C1 segment of cervical spinal cord (tissue), 14 donors: ENCODE results near the gene NES.

Source experiments
- DNase-seq, 14 donors: peaks; one replicate each; lab custom pipeline; 2025; lab: John Stamatoyannopoulos, UW

Gene NES

GRCh38 chr1:156684227-156684782 is 7.1 kb upstream of the NES start:
- DNase-seq: no peak

DNA sequence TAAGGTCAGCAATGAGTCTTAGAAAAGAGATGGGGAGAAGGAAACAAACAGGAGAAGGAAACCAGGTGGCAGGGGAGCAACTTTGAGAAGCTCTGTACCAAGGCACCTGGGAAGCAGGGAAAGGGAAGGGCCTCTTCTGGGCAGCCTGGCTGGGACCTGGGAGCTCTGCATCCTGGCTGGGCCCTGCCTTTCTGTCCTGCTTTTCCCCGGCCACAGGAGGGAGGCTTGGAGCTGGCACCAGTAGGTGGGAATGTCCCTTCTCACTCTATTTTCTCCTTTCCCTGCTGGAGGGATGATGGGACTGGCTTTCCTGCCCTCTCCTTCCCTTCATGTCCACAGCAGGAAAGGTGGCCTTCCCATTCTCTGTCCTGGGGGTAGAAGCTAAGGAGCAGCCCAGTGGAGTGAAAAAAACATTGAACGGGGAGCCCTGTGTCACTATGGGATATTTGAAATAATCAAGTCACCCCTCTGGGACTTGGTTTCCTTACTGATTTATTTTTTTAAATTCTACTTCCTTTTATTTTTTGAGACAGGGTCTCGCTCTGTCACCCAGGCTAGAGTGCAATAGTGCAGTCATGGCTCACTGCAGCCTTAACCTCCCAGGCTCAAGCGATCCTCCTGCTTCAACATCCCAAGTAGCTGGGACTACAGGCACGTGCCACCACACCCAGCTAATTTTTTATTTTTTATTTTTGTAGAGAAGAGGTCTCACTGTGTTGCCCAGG is 5.1 kb upstream of the NES start:
- no peak for DNase-seq

GRCh38 chr1:156681196-156681960 is 4.2 kb upstream of the NES start:
- DNase-seq: no peak

- DNase-seq: no peak
Observed at GRCh38 chr1:156680056-156680455, 2.8 kb upstream of the NES start.

- peak in 12 of 14 donors; percentile 18 to 69 (median 48) for DNase-seq
Observed at GRCh38 chr1:156677616-156678596, 699 bp upstream of the NES start.

DNA sequence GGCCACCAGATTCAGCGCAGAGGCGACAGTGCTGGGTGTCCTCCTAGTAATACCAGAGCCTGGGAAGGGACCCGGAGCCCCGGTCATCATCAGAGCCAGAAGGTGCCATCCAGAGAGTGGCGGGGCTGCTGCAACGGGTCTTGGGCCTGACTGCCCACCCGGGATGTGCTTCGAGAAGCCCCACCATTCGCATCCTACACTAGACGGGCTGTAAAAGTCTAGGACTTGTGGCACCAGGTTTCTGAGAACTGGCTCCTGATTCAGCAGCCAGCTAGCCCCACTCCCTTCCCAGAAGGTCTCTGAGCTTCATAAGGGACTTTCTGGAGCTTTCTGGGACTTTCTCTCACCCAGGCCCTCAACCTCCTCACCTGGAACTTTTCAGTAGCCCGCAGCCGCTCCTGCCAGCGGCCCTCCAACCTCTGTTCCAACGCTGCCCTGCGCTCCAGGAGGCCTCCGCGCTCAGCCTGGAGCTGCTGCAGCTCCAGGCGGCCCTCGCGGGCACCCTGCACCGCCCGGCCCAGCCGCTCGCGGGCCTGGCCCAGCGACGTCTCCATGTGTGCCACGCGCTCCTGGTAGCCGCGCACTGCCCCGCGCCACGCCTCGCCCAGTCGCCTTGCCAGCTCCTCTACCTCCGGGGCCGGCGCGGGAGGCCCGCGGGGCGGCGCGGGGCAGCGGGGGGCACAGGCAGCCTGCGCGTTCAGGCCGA is 940 bp downstream of the NES start:
- peak in 2 of 14 donors; percentile 33 to 38 for DNase-seq

- DNase-seq: no peak
Observed at GRCh38 chr1:156675210-156676113, 1.7 kb downstream of the NES start.

DNA sequence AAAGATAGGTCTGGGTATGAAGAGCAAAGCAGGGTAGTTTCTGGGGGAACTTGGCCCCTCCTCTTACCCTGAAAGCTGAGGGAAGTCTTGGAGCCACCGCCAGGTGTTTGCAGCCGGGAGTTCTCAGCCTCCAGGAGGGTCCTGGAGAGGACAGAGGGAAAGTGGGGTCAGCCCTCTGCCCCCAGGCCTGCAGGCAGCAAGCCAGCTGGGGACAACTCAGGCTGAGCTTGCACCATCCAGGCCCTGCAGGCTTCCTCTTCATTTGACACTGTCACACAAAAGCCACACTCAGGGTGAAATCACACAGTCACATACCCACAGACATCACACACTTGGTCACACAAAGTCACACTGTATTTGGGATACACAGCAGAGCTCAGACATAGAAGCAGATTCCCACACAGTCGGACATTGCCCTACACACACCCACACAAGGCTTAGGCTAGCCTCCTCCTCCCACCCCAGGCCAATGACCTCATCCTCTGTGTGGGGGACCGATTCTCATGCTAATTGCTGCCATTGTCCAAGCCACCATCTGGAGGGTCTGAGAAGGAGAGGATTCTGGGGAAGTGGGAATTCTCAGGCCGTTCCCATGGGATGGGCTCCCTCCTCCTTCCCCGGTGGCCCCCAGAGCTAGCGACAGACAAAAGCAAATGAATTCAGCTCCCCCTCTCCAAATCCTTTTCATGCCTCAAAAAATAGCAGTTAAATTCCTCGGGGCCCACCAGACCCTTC is 3.7 kb downstream of the NES start:
- DNase-seq: peak in 6 of 14 donors; percentile 13 to 48 (median 44)

DNA sequence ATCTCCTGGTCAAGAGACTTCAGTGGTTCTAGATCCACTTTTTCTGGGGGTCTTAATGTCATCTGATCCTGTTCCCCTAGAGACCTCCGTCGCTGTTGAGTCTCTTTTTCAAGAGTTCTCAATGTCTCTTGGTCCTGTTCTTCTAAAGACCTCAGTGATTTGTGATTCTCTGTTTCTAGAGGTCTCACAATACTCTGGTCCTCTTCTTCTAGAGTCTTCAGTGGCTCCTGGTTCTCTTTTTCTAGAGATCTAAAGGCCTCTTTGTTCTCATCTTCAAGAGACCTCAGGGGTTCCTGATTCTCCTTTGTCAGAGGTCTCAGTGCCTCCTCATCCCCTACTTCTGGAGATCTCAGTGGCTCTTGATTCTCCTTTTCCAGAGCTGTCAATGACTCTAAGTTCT is 5.4 kb downstream of the NES start:
- no peak for DNase-seq

GRCh38 chr1:156670791-156671190 is 6.4 kb downstream of the NES start:
- no peak for DNase-seq

DNA sequence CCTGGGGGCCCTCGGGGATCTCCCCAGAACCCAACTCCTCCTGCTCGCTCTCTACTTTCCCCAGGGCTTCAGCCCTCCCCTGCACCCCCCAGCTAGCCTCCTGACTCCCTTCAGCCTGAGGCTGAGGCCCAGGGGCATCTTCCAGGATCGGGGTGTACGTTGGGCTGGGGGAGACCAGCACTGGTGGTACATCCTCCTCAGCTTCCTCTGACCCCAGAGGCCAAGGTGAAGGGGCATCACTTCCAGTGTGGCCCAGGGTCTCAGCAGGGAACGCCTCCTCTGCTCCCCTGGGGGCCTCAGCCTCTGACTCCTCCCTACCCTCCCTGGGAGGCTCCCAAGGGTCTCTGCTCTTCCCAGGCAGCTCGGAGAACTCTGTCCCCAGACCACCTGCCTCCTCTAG is 6.8 kb downstream of the NES start:
- no peak for DNase-seq

DNA sequence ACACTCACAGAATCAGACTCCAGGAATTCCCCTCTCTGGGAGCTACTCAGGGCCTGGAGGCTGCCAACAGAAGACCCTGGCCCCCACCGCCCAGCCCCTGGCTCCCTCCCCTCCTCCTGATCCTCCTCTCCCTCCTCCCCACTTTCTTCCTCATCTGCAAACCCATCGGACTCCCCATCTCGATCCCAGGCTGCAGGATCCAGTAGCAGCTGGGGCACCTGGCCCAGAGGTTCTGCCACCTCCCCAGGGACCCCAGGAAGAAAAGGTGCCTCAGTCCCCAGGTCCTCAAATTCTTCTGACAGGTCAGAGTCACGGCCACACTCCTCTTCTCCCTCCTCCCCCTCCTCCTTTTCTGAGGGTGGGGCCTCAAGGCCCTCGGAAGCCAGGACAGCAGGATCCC is 7.4 kb downstream of the NES start:
- DNase-seq: no peak

GRCh38 chr1:156668801-156669637 is 8.2 kb downstream of the NES start:
- no peak for DNase-seq

DNA sequence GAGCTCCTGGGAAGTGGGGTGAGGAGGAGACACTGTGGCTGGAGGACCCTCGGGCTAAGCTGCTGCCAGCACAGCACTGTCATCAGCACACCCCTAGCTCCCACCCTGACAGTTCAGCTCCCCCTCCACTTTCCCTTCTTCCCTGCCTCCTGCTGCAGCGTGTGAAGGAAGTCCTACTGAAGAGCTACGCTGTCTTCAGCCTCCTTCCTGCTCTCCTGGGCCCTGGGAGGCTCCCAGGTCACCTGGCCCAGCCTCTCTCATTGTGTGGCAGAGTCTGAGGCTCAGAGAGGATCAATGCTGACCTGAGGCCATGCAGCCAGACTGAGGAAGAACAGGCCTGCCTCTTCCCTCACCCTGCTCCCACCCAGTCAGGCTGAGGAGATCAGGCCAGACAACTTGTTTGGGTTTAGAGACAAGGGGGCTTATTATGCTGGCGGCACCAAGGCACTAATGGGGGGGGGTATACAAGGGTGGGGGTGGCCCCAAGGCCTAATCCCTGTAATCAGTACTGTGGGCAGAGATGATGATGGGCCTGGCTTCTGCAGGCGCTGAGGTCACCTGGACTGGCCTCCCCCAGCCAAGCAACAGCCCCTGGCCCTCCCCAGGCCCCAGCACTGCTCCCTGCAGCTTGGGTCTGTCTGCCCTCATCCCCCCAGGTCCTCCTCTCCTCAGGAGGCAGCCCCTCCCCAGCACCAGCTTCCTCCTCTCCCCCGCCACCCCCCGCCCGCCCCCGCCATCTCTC is 9.1 kb downstream of the NES start:
- DNase-seq: no peak

DNA sequence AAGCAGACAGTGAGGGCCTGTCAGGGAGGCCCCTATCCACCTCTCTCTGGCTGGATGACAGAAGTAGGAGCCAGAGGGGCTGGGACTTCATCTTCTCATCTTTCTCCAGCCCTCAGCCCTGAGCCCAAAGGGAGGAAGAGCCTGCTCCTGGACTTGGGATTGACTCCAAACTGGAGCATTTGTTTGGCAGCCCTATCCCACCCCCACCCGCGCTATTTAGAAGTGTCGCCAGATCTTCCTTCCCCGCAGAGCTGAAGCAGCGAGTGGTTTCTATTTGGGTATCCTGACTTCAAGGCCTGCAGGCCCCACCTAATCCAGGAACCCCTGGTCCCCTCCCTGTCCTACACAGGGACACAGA is 9.6 kb downstream of the NES start:
- DNase-seq: peak in 3 of 14 donors; percentile 19 to 82 (median 37)

GRCh38 chr1:156666862-156667609 is 10.2 kb downstream of the NES start:
- no peak for DNase-seq

GRCh38 chr1:156665539-156665938 is 11.7 kb downstream of the NES start:
- no peak for DNase-seq
